Psoas muscle (tissue), 8 donors: ENCODE data around the gene UPK2. TPM values are rescaled to one million over a fixed set of nuclear protein-coding genes. Genes with fewer than 3 reads are reported as not detected.

Experiments used
- ATAC-seq, 4 donors: fragments of 200-7000 bp; cut with Tn5 transposase; one replicate each; pipeline ENCODE4 v1.9.1; 2020; ENCODE audit warnings: moderate library complexity in 3 of 4, mild to moderate bottlenecking in 2 of 4
- DNase-seq, 2 donors: peaks; one replicate each; pipeline ENCODE4 v3.0.0-alpha.2; 2020
- H3K27ac ChIP-seq: fragments of 200-600 bp; one replicate; pipeline ENCODE4 v1.8.0; 2022
- H3K27me3 ChIP-seq, 3 donors: fragments of 200-600 bp in 1 of 3; one replicate each; pipeline versions ENCODE4 v1.6.1 to v1.8.0; 2013 to 2022; ENCODE audit warnings: low read length in 2 of 3, mild to moderate bottlenecking in 2 of 3, moderate library complexity in 1 of 3; ENCODE audit not compliant: insufficient read depth in 3 of 3
- H3K36me3 ChIP-seq, 2 donors: fragments of 200-600 bp in 1 of 2; one replicate each; pipeline versions ENCODE4 v1.6.1 to v1.8.0; 2013 to 2022; ENCODE audit warnings: low read depth in 1 of 2, mild to moderate bottlenecking in 1 of 2, moderate library complexity in 1 of 2; ENCODE audit not compliant: insufficient read depth in 1 of 2
- H3K4me1 ChIP-seq: fragments of 200-600 bp; one replicate; pipeline ENCODE4 v1.8.0; 2022
- H3K4me3 ChIP-seq: fragments of 200-600 bp; one replicate; pipeline ENCODE4 v1.8.0; 2022; ENCODE audit warnings: mild to moderate bottlenecking
- H3K9me3 ChIP-seq: fragments of 200-600 bp; one replicate; pipeline ENCODE4 v1.8.0; 2022
- CTCF ChIP-seq: fragments of 200-600 bp; IDR thresholded peaks from one replicate; pipeline ENCODE4 v1.8.0; 2022; ENCODE audit warnings: antibody characterized with exemption
- WGBS, 3 donors: extraction: QIAGEN DNeasy Blood & Tissue Kit; methylation state at CpG; one replicate each; pipeline versions ENCODE4 v1.1.6 to v1.1.7; 2013; 5-methylcytosine and 5-hydroxymethylcytosine counted together
- intact Hi-C, 2 donors: fragments of 100-400 bp; cut with DNase I; formaldehyde crosslinking; loops; one replicate each; pipeline versions ENCODE4 v1.11.0 to v1.14.2; 2022
- polyA plus RNA-seq, 3 donors: library from polyadenylated mRNA; stranded (reverse); fragments of 200-250 nt; gene quantifications; one replicate each; pipeline ENCODE4 v1.2.3, GENCODE V29; 2013
- total RNA-seq, 4 donors: library from RNA; stranded (reverse); fragmentation: NEBNext Ultra II Directional in 2 of 4; extraction: Animal tissue kit (Norgen Biotek cat#: 25700) in 2 of 4; gene quantifications; one replicate each; pipeline versions ENCODE4 v1.2.1 to v1.2.4, GENCODE V29; 2021 to 2023
- donor health status: healthy with polysubstance abuse.
- donor health status: DM: no; HTN: no; CAD: no; lungs with moderate emphysema.
- donor health status: Bipolar disorder and iron deficiency.
- donor health status: healthy.
- donor health status: DM: yes; HTN: yes; CAD: no.
- donor health status: DM: no; HTN: no; CAD: no.
- donor health status: DM: no; HTN: no; CAD: no.
- donor health status: DM: yes; HTN: yes; CAD: no.

Gene UPK2
- total and polyA plus RNA-seq, 7 donors, result 0.23 TPM; not detected in 6

DNA sequence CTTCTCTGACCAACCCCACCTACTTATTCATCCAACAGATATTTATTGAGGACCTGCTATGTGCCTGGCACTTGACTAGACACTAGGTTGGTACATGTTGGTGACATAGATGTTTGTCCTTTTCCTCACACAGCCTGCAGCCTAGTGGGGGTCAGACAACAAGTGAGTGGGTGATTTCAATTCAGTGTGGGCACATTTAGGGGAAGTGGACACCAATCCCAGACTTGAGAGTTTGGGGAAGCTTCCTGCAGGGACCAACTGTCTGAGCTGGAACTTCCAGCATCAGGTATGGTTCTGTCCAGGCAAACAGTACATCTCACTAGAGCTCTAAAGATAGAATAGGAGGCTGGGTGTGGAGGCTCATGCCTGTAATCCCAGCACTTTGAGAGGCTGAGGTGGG is 24.5 kb upstream of the UPK2 start:
- intact Hi-C loops, result loop anchor here (2.0 to 5.0 kb wide), 2 partner anchors 25 to 34 kb away; partner anchors contain the start of gene UPK2 (in 1 of the 2)
- Histone ChIP-seq H3K36me3 (no peaks in the 10 kb centered on the region), H3K4me3 (no peak overlapping the region), H3K27ac (no peak overlapping the region), H3K4me1 (peaks cover 22% of the 10 kb centered on the region), H3K27me3 (no peaks in the 10 kb centered on the region), H3K9me3 (no peaks in the 10 kb centered on the region)
- no peak for TF ChIP-seq CTCF
- DNase-seq (no peak), ATAC-seq (no peak)

- no peaks in the 10 kb centered on the region for H3K27me3 ChIP-seq
- intact Hi-C loops, result loop anchor here in 1 of 2 donors (5.0 kb wide), 1 partner anchor 36 kb away; no protein-coding TSS in a partner anchor
- H3K36me3 ChIP-seq, result no peaks in the 10 kb centered on the region
- ATAC-seq (peak; percentile 11 to 55 (median 34)), DNase-seq (no peak)
- H3K27ac ChIP-seq, result peak overlapping the region; percentile 70
- WGBS, 3 donors, result 3 to 14% (median 5%) methylated on average over 4 of the region's 4 CpGs
- no peaks in the 10 kb centered on the region for H3K9me3 ChIP-seq
- no peak for TF ChIP-seq CTCF
- no peak overlapping the region for H3K4me3 ChIP-seq
- peaks cover 16% of the 10 kb centered on the region for H3K4me1 ChIP-seq
Measured at GRCh38 chr11:118933486-118933885, 22.6 kb upstream of the UPK2 start.

DNA sequence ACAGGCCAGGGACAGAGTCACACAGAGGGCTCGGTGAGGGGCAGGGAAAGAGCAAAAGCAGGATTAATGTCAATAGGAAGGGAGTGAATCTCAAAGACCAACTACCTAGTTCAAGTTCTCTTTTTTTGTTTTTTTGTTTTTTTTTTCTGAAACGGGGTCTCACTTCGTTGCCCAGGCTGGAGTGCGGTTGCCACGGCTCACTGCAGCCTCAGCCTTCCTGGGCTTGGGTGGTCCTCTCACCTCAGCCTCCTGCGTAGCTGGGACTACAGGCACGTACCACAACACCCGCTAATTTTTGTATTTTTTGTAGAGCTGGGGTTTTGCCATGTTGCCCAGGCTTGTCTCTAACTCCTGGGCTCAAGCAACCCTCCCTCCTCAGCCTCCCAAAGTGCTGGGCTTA is 20.7 kb upstream of the UPK2 start:
- 85 to 91% (median 88%) methylated on average over 8 of the region's 8 CpGs for WGBS, 3 donors
- Histone ChIP-seq H3K4me1 (peaks cover 12% of the 10 kb centered on the region), H3K9me3 (no peaks in the 10 kb centered on the region), H3K27ac (no peak overlapping the region), H3K36me3 (no peaks in the 10 kb centered on the region), H3K4me3 (no peak overlapping the region), H3K27me3 (no peaks in the 10 kb centered on the region)
- intact Hi-C loops, result loop anchor here in 1 of 2 donors (5.0 kb wide), 1 partner anchor 37 kb away; the partner anchor contains the start of gene FOXR1
- TF ChIP-seq CTCF, result no peak
- DNase-seq (no peak), ATAC-seq (no peak)

- intact Hi-C loops, result loop anchor here in 1 of 2 donors (5.0 kb wide), 1 partner anchor 34 kb away; the partner anchor contains the start of gene FOXR1
- no peak for TF ChIP-seq CTCF
- no peaks in the 10 kb centered on the region for H3K27me3 ChIP-seq
- no peak overlapping the region for H3K27ac ChIP-seq
- H3K4me3 ChIP-seq, result no peak overlapping the region
- H3K9me3 ChIP-seq, result no peaks in the 10 kb centered on the region
- H3K4me1 ChIP-seq, result peaks cover under 1% of the 10 kb centered on the region
- DNase-seq, result no peak
- 74 to 82% (median 74%) methylated on average over 11 of the region's 11 CpGs for WGBS, 3 donors
- no peak for ATAC-seq
- H3K36me3 ChIP-seq, result no peaks in the 10 kb centered on the region
Measured at GRCh38 chr11:118938491-118939403, 17.4 kb upstream of the UPK2 start.
